Fibroblast of upper back skin (primary cell): ENCODE data around the gene INAFM1.
"Not testable (repeated sequence)": the region's sequence is repeated elsewhere in the genome, so short reads cannot be mapped to it uniquely, and the experiment has no call there.

Experiments
- DNase-seq: peaks from one replicate; pipeline ENCODE4 v3.0.0-alpha.2; 2013

INAFM1 gene

DNA sequence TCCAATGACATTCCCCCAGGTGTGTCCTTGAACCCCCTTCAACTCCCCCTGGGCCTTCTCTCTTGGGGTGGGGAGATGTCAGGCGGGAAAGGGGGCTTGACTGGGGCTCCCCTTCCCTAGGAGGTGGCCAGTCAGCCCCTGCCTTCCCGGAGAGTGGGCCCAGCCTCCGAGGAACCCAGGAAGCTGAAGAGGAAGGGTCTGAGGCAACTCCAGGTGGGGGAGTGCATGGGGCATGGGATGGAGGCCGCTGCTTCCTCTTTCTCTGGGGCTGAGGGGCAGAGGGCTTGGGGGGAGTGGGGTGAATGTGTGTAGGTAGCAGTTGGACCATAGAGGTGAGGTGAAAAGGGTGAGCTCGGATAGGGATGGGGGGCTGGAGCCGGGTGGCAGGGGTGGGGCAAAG lies 2.7 kb upstream of the INAFM1 start:
- no peak for DNase-seq

DNA sequence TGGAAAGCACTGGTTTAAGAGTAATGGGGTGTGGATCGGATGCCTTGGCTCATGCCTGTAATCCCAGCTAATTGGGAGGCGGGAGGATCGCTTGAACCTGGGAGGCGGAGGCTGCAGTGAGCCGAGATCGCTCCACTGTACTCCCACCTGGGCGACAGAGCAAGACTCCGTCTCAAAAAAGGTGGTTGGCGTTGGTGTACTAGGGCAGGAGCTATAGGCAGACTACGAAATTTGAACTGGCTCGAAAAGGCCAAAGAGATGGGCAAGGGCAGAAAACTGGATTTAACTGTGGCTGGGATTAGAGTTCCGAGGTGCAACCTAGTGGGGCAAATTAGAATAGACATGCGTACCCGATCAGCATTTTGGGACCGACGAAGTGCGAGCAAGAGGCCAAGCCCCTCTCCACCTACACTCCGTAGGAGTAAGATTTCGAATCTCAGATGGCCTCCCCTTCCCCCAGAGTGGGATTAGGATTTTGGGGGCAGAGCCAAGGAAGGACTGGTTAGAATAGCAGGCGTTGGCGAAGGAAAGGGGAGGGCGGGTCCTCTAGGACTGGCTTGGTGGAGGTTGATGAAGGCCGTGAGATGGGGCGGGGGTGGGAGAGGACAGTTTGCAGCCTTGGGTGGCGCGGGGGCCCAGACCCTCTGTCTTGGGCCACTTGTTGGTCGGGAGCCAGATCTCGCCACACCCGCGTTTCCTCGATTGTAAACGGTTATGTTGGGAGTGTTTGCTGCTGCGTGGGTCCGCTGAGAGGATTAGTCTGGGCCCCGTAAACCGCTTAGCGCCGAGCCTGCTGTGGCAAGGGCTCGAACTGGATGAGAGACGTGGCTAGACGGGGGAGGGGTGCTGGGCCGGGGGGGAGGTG lies 2.0 kb upstream of the INAFM1 start:
- peak; percentile 90 for DNase-seq

DNA sequence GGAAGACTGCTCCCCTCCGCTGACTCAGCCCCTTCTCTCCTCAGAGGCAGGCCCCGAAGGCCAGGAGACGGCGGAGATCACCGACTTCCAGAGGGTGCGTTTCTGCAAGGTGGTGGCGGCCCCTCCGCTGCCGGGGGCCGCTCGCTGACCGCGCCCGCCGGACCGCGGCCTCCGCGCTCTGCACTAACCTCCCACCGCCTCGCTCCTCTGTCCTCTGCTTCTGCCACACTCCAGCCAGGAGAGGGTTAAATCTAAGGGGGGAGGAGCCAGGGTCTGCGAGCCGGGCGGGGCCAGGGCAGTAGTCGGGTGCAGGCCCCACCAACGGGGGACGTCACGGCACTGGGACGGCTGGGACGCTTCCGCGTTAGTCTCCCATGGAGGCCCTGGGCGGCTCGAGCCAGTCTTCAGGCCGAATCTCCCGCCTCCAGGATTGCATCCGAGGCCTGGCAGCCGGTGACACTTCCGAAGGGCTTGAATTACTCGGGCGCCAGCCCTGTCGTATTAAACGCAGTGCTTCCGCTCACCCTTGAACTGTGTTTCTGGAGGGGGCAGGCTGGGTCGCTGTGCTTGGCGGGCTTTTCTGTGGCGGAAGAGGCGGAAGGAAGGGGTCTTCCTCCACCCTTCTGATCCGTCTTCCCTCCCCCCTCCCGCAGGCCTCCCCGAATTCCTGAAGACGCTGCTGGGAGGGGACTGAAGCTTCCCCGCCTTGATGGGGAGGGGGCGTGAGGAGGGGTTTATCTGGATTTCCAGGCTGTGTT lies 1.2 kb upstream of the INAFM1 start:
- DNase-seq, result peak; percentile 94

DNA sequence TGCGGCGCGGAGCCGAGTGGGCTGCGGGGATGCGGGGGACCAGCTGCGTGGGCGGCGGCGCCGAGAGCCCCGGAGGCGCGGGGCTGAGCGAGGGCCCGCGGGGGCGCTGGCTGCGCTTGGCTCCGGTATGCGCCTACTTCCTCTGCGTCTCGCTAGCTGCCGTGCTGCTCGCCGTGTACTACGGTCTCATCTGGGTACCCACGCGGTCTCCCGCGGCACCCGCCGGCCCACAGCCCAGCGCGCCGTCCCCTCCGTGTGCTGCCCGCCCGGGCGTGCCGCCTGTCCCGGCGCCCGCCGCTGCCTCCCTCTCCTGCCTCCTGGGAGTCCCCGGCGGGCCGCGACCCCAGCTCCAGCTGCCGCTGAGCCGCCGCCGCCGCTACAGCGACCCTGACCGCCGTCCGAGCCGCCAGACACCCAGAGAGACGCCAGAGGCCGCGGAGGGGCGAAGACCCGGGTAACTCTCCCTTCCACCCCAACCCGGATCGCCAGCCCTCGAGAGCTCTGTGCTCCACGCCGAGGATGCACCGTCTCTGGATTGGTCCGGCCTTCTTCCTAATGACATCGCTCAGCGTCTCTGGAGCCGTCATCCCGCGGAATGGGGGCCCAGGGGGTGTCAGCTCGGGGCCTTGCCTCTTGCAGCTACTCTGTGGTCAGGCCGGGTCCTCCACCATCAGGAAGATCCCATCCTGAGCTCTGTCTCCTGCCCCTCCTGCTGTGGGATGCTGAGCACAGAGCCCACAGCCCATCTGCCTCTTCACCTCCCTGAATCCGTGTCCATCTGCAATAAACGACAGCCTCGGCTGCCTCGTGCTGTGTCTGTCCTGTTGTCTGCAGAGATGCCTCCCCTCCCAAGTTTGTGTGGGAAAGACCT lies 441 bp downstream of the INAFM1 start:
- no peak for DNase-seq

DNA sequence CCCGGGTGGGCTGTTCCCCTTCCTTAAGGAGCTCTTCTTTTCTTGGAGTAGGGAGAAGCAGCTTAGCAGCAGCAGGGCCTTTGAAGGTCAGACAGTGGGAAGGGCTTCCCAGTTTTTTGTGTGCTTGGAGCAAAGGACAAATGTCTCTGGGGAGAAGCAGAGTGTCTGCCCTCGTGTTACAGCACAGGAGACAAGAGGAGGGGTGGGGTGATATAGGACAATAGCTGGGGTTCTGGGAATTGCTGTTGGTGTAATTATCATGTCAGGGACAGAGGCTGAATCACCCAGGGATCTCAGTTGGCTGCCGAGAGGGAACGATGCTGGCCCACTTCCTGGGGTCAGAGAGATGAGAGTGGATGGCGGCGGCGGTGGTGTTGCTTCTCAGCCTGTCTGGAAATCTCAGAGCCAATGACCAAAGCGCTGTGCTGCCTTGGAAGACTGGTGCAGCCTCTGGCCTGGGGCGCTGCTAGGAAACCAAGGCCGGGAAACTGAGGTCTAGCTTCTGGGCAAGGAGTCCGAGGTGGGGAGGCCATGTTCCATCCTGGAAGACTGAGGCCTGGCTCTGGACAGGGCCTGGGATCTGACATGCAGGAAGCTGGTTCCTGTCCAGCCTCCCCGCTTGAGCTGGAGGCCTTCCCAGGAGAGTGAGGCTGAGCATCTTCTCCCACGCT lies 1.2 kb downstream of the INAFM1 start:
- peak; percentile 41 for DNase-seq

DNA sequence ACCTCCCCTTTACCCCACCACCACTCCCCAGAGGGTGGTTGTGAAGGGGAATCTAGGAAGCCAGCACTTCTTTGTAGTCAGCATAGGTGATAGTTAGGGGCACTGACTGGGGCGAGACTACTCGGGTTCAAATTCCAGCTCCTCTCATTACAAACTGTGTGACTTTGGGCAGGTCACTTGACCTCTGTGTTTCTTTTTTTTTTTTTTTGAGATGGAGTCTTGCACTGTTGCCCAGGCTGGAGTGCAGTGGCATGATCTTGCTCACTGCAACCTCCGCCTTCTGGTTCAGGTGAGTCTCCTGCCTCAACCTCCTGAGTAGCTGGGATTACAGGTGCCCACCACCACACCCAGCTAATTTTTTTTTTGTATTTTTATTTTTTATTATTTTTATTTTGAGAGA lies 1.8 kb downstream of the INAFM1 start:
- not testable (repeated sequence) for DNase-seq

DNA sequence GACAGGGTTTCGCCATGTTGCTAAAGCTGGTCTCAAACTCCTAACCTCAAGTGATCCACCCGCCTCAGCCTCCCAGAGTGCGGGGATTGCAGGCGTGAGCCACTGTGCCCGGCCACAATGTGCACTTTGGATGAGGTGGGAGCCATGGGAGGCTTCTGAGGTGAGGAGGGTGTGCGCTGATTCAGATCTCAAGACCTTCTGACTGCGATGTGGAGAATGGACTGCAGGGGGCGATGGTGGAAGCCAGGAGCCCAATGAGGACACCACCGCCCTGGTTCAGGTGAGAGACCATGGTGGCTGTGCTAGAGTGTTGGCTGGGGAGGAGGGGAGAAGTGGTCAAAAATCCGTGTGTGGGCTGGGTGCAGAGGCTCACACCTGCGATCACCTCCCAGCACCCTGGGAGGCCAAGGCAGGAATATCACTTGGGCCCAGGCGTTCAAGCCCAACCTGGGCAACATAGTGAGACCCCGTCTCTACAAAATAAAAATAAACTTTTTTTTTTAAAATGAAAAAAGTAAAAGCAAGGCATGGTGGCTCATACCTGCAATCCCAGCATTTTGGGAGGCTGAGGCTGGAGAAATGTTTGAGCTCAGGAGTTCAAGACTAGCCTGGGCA lies 5.6 kb downstream of the INAFM1 start:
- peak; percentile 22 for DNase-seq

DNA sequence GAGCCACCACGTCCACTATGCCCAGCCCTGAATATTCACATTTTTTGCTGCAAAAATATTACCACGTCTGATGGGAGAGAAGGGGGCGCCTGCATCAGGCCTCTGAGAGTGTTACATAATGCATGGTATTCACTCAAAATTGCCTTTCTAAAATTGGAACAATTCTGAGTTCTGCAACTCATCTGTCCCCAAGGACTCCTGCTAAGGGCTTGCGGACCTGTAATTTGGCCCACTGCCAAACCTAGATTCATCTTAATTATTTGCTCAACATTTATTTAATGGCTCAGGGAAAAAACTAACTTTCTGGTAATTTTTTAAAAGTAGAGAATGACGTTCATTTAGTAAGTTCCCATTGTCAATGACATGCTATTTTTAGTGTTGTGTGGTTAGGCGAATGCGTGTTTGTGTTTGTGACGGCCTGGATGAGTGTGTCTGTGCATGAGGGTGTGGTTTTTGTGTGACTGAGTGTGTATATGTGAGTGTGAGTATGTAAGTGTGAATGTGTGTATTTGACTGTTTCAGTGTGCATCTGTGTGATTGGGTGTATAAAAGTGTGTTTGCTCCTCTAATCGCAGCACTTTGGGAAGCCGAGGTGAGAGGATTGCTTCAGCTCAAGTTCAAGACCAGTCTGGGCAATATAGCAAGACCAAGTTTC lies 8.8 kb downstream of the INAFM1 start:
- DNase-seq, result no peak

DNA sequence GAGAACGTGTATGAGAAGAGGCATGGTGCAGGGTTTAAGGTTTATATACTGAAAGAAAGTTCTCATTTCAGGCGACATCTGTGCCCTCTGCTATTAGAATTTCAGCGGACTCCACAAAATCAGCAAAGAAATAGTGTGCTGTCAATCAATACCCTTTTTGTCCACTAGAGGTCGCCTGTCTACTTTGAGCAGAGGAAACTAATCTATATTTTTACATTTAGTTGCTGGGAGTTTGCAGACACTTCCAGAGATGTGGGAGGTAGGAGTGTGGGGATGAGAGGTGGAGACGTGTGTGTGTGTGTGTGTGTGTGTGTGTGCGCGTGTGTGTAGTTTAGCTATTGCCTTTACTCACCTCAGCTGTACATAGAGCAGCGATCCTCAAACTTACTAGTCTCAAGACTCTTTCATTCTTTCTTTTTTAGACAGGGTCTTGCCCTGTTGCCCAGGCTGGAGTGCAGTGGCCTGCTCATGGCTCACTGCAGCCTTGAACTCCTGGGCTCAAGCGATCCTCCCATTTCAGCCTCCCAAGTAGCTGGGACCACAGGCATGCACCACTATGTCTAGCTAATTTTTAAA lies 9.7 kb downstream of the INAFM1 start:
- DNase-seq, result peak; percentile 66

DNA sequence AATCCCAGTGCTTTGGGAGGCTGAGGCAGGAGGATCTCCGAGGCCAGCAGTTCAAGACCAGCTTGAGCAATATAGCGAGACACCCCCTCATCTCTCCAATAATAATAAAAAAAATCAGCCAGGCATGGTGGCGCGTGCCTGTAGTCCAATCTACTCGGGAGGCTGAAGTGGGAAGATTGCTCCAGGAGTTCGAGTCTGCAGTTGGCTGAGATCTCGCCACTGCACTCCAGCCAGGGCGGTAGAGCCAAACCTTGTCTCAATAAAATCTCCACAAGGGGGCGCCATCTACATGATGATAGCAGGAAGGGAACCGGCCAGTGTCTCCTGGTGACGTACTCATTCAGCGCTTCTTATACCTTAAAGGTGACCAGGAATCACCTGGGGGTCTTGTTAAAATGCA lies 21.4 kb downstream of the INAFM1 start:
- DNase-seq, result peak; percentile 78

DNA sequence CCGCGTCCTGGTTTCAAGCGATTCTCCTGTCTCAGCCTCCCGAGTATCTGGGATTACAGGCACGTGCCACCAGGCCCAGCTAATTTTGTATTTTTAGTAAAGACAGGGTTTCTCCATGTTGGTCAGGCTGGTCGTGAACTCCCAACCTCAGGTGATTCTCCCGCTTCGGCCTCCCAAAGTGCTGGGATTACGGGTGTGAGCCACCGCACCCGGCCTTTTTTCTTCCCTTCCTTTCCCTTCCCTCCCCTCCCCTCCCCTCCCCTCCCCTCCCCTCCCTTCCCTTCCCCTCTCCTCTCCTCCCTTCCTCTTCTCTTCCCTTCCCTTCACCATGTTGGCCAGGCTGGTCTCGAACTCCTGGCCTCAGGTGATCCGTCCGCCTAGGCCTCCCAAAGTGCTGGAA lies 26.2 kb downstream of the INAFM1 start:
- DNase-seq, result not testable (repeated sequence)

DNA sequence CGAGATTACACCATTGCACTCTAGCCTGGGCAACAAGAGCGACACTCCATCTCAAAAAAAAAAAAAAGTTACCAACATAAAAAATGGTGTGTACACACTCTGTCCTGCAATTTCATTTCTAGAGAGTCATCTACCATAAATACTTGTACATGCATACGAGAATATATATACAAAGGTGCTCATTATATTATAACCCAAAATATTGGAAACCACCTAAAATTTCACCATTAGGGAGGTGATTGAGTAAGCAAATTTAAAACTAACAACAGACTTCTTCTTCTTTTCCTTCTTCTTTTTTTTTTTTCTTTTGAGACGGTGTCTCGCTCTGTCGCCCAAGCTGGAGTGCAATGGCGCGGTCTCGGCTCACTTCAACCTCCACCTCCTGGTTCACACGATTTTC lies 27.6 kb downstream of the INAFM1 start:
- no peak for DNase-seq

DNA sequence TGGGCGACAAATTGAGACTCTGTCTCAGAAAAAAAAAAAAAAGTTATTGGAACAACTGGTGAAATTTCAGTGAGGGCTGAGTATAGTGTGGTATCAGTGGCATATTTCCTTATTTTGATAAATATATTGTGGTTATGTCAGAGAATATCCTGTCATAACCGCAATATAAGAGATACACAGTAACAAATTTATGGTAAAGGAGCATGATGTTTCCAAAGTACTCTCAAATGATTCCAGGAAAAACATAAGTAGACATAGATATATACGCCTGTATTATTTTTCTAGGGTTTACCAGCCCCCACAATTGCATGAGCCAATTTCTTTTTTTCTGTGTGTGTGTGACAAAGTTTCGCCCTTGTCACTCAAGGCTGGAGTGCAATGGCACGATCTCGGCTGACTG lies 29.3 kb downstream of the INAFM1 start:
- DNase-seq, result no peak

DNA sequence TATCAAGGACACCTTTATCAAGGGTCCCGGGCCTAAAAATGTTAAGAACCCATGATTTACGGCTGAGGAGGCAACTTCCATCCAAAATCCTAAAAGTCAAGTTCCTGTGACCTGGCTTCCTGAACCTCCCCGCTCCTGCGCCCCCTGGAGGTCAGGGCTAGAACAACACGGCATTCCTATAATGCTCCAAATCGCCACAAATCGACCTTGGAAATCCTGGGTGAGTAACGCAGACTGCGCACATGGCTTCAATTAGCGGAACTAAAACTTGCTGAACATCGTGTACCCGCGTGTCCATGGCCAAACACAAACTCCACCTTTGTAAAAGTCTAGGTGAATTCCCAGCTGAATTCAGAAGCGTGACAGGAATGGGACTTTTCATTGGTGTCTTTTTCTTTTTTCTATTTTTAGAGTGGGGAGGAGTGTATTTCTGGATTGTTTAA lies 30.6 kb downstream of the INAFM1 start:
- DNase-seq, result peak; percentile 90

DNA sequence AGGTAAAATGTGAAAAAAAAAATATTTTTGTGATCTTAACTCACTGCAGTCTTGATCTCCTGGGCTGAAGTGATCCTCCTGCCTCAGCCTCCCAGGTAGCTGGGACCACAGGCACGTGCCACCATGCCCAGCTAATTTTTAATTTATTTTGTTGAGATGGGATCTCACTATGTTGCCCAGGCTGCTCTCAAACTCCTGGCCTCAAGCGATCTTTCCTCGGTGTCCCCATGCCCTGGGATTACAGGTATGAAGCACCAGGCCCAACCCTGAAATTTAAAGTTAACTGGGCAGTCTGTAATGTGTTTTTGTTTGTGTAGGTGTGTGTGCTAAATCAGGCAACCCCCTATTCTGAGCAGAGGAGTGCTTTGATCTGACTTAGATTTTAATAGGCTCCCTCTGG lies 31.6 kb downstream of the INAFM1 start:
- DNase-seq, result no peak

DNA sequence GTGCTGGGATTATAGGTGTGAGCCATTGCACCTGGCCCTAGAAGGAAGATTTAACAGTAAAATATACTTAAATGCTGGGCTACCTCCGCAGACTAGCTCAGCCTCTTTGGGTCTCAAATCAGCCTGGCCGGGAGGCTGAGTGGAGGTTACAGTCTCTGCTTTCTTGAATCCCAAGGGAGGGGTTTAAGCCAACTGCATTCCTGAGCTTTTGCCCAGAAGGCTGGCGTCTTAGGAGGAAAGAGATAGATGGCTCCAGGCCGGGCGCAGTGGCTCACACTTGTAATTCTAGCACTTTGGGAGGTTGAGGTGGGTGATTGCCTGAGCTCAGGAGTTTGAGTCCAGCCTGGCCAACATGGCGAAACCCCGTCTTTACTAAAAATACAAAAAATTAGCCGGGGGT lies 34.4 kb downstream of the INAFM1 start:
- DNase-seq, result peak; percentile 40

DNA sequence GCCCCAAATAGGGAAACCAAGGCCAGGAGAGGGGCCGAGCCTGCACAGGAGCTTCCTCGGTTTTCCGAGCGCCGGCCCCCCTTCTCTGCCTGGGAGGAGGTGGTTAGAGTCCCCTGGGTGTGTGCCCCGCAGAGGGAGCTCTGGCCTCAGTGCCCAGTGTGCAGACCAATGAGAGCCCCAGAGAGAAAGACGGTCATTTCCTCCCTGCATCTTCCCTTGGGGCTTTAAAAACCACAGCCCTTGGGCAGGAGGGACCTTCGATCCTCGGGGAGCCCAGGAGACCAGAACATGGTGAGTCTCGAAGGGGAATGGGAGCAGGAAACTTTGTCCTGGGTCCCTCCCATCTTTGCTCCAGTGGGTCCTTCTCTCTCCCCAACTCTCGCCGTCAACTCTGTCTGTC lies 34.9 kb downstream of the INAFM1 start, which contains the start of gene C5AR1:
C5AR1 (plus strand) TSS at position 254 of the 400 bp plus-strand sequence; CDS start at position 289, 35 bp downstream.
- DNase-seq, result no peak

DNA sequence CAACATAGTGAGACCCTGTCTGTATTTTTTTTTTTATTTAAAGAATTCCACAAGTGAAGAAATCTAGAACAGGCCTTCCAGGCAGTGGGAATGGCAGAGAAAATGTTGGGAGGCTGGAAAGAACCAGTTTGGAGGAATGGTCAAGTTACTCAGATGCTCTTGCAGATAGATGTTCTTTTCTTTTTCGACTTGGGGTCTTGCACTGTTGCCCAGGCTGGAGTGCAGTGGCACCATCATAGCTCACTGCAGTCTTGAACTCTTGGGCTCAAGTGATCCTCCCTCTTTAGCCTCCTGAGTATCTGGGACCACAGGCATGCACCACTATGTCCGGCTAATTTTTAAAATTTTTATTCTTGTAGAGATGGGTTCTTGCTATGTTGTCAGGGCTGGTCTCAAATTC lies 35.6 kb downstream of the INAFM1 start:
- no peak for DNase-seq

DNA sequence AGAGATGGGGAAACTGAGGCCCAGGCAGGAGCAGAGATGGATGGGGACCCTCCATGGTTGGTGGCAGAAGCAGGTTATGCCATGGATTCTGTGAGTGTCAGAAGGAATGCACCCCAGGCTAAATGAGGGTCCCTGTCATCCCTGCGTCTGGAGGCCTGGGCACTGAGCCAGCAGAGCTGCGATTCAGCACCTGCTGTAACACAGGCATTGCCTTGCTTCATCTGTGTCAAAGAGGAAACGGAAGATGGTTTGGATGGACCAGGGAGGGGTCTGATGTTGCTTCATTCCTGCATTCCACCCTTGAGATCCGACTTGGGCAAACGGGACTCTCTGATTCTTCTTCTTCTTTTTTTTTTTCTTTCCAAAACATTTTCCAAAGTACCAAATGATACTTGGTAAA lies 36.1 kb downstream of the INAFM1 start:
- DNase-seq, result peak; percentile 42

DNA sequence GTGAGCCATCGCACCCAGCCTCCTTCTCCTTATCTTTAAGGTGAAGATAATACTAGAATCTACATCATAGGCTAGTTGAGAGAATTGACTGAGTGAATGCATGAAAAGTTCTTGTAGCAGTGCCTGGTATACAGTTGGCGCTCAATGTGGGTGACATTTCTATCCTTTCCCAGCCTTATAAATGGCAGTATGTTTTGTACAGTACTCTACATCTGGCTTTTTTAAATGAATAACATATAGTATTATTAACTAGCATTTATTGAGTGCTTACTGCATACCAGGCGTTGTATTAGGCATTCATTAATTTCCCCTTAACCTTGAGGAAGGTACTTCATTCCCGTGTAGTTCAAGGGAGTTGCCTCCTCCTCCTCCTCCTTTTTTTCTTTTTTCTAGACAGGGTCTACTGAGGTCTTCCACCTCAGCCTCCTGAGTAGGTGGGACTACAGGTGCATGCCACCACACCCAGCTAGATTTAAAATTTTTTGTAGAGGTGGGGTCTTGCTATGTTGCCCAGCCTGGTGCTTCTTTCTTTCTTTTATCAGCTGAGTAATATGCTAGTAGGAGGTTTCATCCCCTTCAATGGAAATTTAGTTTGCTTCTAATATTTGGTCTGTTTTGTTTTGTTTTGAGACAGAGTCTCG lies 37.8 kb downstream of the INAFM1 start:
- DNase-seq, result no peak
